ENCODE results near the gene SPAG16. TPM values are rescaled to one million over a fixed set of nuclear protein-coding genes. Genes with fewer than 3 reads are reported as not detected.

The SPAG16 gene
- total RNA-seq, 1 donor from 2014 or later = 27.6 TPM

GRCh38 chr2:214088536-214088935 is 804.3 kb downstream of the SPAG16 start:
- no peak for DNase-seq (ENCODE audit: low spot score)
- ATAC-seq = no peak
- intact Hi-C loops (cut with DNase I) = no loop called here

GRCh38 chr2:214096208-214096715 is 812.0 kb downstream of the SPAG16 start:
- DNase-seq (ENCODE audit: low spot score) (no peak), ATAC-seq (no peak)
- intact Hi-C loops (cut with DNase I) = no loop called here

- DNase-seq (ENCODE audit: low spot score) = no peak
- intact Hi-C loops (cut with DNase I) = no loop called here
- ATAC-seq = no peak
Measured at GRCh38 chr2:214098811-214099210, 814.5 kb downstream of the SPAG16 start.

GRCh38 chr2:214100488-214100887 is 816.2 kb downstream of the SPAG16 start:
- no peak for DNase-seq (ENCODE audit: low spot score)
- ATAC-seq = no peak
- intact Hi-C loops (cut with DNase I) = no loop called here

- ATAC-seq = no peak
- DNase-seq (ENCODE audit: low spot score) = no peak
- intact Hi-C loops (cut with DNase I) = no loop called here
Measured at GRCh38 chr2:214103276-214104001, 819.2 kb downstream of the SPAG16 start.

- DNase-seq (ENCODE audit: low spot score) (no peak), ATAC-seq (no peak)
- intact Hi-C loops (cut with DNase I) = no loop called here
Measured at GRCh38 chr2:214104219-214104618, 820.0 kb downstream of the SPAG16 start.

- intact Hi-C loops (cut with DNase I) = no loop called here
- DNase-seq (ENCODE audit: low spot score) = no peak
- no peak for ATAC-seq
Measured at GRCh38 chr2:214104967-214105366, 820.7 kb downstream of the SPAG16 start.

GRCh38 chr2:214107726-214108125 is 823.5 kb downstream of the SPAG16 start:
- ATAC-seq = no peak
- intact Hi-C loops (cut with DNase I) = no loop called here
- no peak for DNase-seq (ENCODE audit: low spot score)

GRCh38 chr2:214108598-214108997 is 824.3 kb downstream of the SPAG16 start:
- intact Hi-C loops (cut with DNase I) = no loop called here
- no peak for ATAC-seq
- DNase-seq (ENCODE audit: low spot score) = no peak

GRCh38 chr2:214117054-214117453 is 832.8 kb downstream of the SPAG16 start:
- intact Hi-C loops (cut with DNase I) = no loop called here
- no peak for DNase-seq (ENCODE audit: low spot score)
- ATAC-seq = no peak

GRCh38 chr2:214126135-214126534 is 841.9 kb downstream of the SPAG16 start:
- intact Hi-C loops (cut with DNase I) = no loop called here
- no peak for DNase-seq (ENCODE audit: low spot score)
- no peak for ATAC-seq

- intact Hi-C loops (cut with DNase I) = no loop called here
- ATAC-seq (no peak), DNase-seq (ENCODE audit: low spot score) (no peak)
Measured at GRCh38 chr2:214127170-214127569, 842.9 kb downstream of the SPAG16 start.

- ATAC-seq (peak; percentile 17), DNase-seq (ENCODE audit: low spot score) (no peak)
Measured at GRCh38 chr2:214127571-214127970, 843.3 kb downstream of the SPAG16 start.

GRCh38 chr2:214128040-214128439 is 843.8 kb downstream of the SPAG16 start:
- intact Hi-C loops (cut with DNase I) = no loop called here
- ATAC-seq = no peak
- no peak for DNase-seq (ENCODE audit: low spot score)

More at GRCh38 chr2:214127571-214127970, 843.3 kb downstream of the SPAG16 start:
- intact Hi-C loops (cut with DNase I) = no loop called here

- no peak for ATAC-seq
- DNase-seq (ENCODE audit: low spot score) = no peak
- intact Hi-C loops (cut with DNase I) = no loop called here
Measured at GRCh38 chr2:214130114-214130513, 845.9 kb downstream of the SPAG16 start.

GRCh38 chr2:214135966-214136365 is 851.7 kb downstream of the SPAG16 start:
- no peak for DNase-seq (ENCODE audit: low spot score)
- ATAC-seq = no peak
- intact Hi-C loops (cut with DNase I) = no loop called here

- no peak for ATAC-seq
- no peak for DNase-seq (ENCODE audit: low spot score)
- intact Hi-C loops (cut with DNase I) = no loop called here
Measured at GRCh38 chr2:214138779-214139178, 854.5 kb downstream of the SPAG16 start.

GRCh38 chr2:214139630-214140284 is 855.5 kb downstream of the SPAG16 start:
- no peak for ATAC-seq
- intact Hi-C loops (cut with DNase I) = no loop called here
- no peak for DNase-seq (ENCODE audit: low spot score)

GRCh38 chr2:214156971-214157370 is 872.7 kb downstream of the SPAG16 start:
- intact Hi-C loops (cut with DNase I) = no loop called here
- DNase-seq (ENCODE audit: low spot score) = no peak
- ATAC-seq = no peak

GRCh38 chr2:214158851-214159250 is 874.6 kb downstream of the SPAG16 start:
- intact Hi-C loops (cut with DNase I) = no loop called here
- ATAC-seq (no peak), DNase-seq (ENCODE audit: low spot score) (no peak)

GRCh38 chr2:214169281-214169680 is 885.0 kb downstream of the SPAG16 start:
- ATAC-seq = no peak
- intact Hi-C loops (cut with DNase I) = no loop called here
- DNase-seq (ENCODE audit: low spot score) = no peak

Data from sciatic nerve (tissue), 2 donors.